Natural killer cell (primary cell): Measurements from ENCODE around the gene MSI2. TPM values are rescaled to one million over a fixed set of nuclear protein-coding genes. Genes with fewer than 3 reads are reported as not detected.

Experiments used
- ATAC-seq, 3 donors: fragments of 150-1000 bp in 2 of 3; fragments of 200-7000 bp in 1 of 3; cut with Tn5 transposase; 1 replicate in 1 of 3; 2 replicates in 2 of 3; pipeline ENCODE4 v1.10.0; 2021; ENCODE audit warnings: mild to moderate bottlenecking in 2 of 3, moderate library complexity in 2 of 3
- DNase-seq, 2 donors: peaks; one replicate each; pipeline versions ENCODE4 v3.0.0 to v3.0.0-alpha.2; 2013 to 2021; ENCODE audit warnings: mixed read lengths in 1 of 2
- H3K27ac ChIP-seq: one replicate; pipeline ENCODE4 v1.5.1; 2013; ENCODE audit warnings: mild to moderate bottlenecking, low read length
- H3K27me3 ChIP-seq: one replicate; pipeline ENCODE4 v1.6.1; 2013; ENCODE audit warnings: low read length; ENCODE audit not compliant: control insufficient read depth, insufficient read depth
- H3K36me3 ChIP-seq: one replicate; pipeline ENCODE4 v1.6.1; 2013; ENCODE audit warnings: low read length; ENCODE audit not compliant: control insufficient read depth, insufficient read depth
- H3K4me1 ChIP-seq: one replicate; pipeline ENCODE4 v1.6.1; 2013; ENCODE audit warnings: low read length; ENCODE audit not compliant: control insufficient read depth, insufficient read depth
- H3K4me3 ChIP-seq: one replicate; pipeline ENCODE4 v1.5.1; 2013; ENCODE audit warnings: low read length
- H3K9me3 ChIP-seq: one replicate; pipeline ENCODE4 v1.6.1; 2013; ENCODE audit warnings: low read length; ENCODE audit not compliant: control insufficient read depth, insufficient read depth
- H3K27ac Mint-ChIP-seq, 2 donors: one replicate each; pipeline ENCODE4 v1.8.0; 2022; ENCODE audit warnings: mild to moderate bottlenecking in 2 of 2, mixed read lengths in 2 of 2, moderate library complexity in 1 of 2
- H3K27me3 Mint-ChIP-seq, 2 donors: one replicate each; pipeline ENCODE4 v1.8.0; 2022; ENCODE audit warnings: low read depth in 2 of 2, mixed read lengths in 2 of 2
- H3K36me3 Mint-ChIP-seq: one replicate; pipeline ENCODE4 v1.8.0; 2022; ENCODE audit warnings: mixed read lengths
- H3K4me1 Mint-ChIP-seq, 2 donors: one replicate each; pipeline ENCODE4 v1.8.0; 2022; ENCODE audit warnings: mixed read lengths in 2 of 2
- H3K4me3 Mint-ChIP-seq: one replicate; pipeline ENCODE4 v1.8.0; 2022; ENCODE audit warnings: mild to moderate bottlenecking, moderate library complexity, mixed read lengths
- H3K9me3 Mint-ChIP-seq, 2 donors: one replicate each; pipeline ENCODE4 v1.8.0; 2022; ENCODE audit warnings: mixed read lengths in 2 of 2
- CTCF ChIP-seq: fragments of 200-600 bp; IDR thresholded peaks from one replicate; pipeline ENCODE4 v1.8.0; 2022; ENCODE audit warnings: antibody characterized with exemption
- WGBS: methylation state at CpG from one replicate; pipeline ENCODE4 v1.1.7; 2013; ENCODE audit warnings: missing lambda C conversion rate; ENCODE audit not compliant: insufficient coverage; 5-methylcytosine and 5-hydroxymethylcytosine counted together
- intact Hi-C: fragments of 100-400 bp; cut with micrococcal nuclease; formaldehyde crosslinking; loops from one replicate; pipeline ENCODE4 v1.14.2; 2022
- total RNA-seq, 4 donors: library from RNA; stranded (reverse); fragments of 120-200 nt in 1 of 4; gene quantifications; one replicate each; pipeline versions ENCODE4 v1.2.3 to v1.2.4, GENCODE V29; 2013 to 2022

MSI2 gene
- total RNA-seq, 3 donors from 2014 or later (not counting 1 experiment from before 2014, with no cell fraction given), result 95.5 to 145 (median 96.8) TPM

- Mint-ChIP-seq H3K27ac (peak overlapping the region in 1 of 2 donors; percentile 58), H3K27me3 (no peaks in the 10 kb centered on the region), H3K4me3 (no peak overlapping the region), H3K4me1 (peaks cover 0 to 21% of the 10 kb centered on the region in 2 donors), H3K36me3 (no peaks in the 10 kb centered on the region), H3K9me3 (no peaks in the 10 kb centered on the region)
- intact Hi-C loops, result no loop called here
- H3K36me3 ChIP-seq, result no peaks in the 10 kb centered on the region
- H3K27me3 ChIP-seq, result no peaks in the 10 kb centered on the region
- TF ChIP-seq CTCF, result no peak
- no peaks in the 10 kb centered on the region for H3K9me3 ChIP-seq
- no peak for DNase-seq
- peaks cover 11% of the 10 kb centered on the region for H3K4me1 ChIP-seq
- 73% methylated on average over 5 of the region's 5 CpGs for WGBS
- peak overlapping the region; percentile 6 for H3K27ac ChIP-seq
- no peak overlapping the region for H3K4me3 ChIP-seq
- ATAC-seq, result no peak
These were observed 410.0 kb downstream of the MSI2 start for GRCh38 chr17:57666201-57666870.

- no peak for TF ChIP-seq CTCF
- no peaks in the 10 kb centered on the region for H3K9me3 Mint-ChIP-seq
- Histone ChIP-seq H3K4me3 (no peak overlapping the region), H3K27ac (no peak overlapping the region), H3K4me1 (peaks cover 17% of the 10 kb centered on the region), H3K27me3 (no peaks in the 10 kb centered on the region), H3K36me3 (no peaks in the 10 kb centered on the region), H3K9me3 (no peaks in the 10 kb centered on the region)
- ATAC-seq, result no peak
- DNase-seq, result no peak
- intact Hi-C loops, result no loop called here
- H3K27ac Mint-ChIP-seq, result peak overlapping the region in 1 of 2 donors; percentile 58
- H3K4me3 Mint-ChIP-seq, result no peak overlapping the region
- H3K4me1 Mint-ChIP-seq, result peaks cover 5 to 24% of the 10 kb centered on the region in 2 donors
- no peaks in the 10 kb centered on the region for H3K36me3 Mint-ChIP-seq
- no peaks in the 10 kb centered on the region for H3K27me3 Mint-ChIP-seq
- 96% methylated on average over 6 of the region's 6 CpGs for WGBS
These were observed 410.6 kb downstream of the MSI2 start for GRCh38 chr17:57666946-57667345.

GRCh38 chr17:57667461-57667923 lies 411.2 kb downstream of the MSI2 start:
- ATAC-seq (no peak), DNase-seq (no peak)
- Mint-ChIP-seq H3K9me3 (no peaks in the 10 kb centered on the region), H3K4me3 (no peak overlapping the region), H3K27ac (no peak overlapping the region), H3K4me1 (peaks cover 10 to 30% of the 10 kb centered on the region in 2 donors), H3K36me3 (no peaks in the 10 kb centered on the region), H3K27me3 (no peaks in the 10 kb centered on the region)
- Histone ChIP-seq H3K36me3 (no peaks in the 10 kb centered on the region), H3K9me3 (no peaks in the 10 kb centered on the region), H3K4me3 (no peak overlapping the region), H3K27ac (no peak overlapping the region), H3K4me1 (peaks cover 22% of the 10 kb centered on the region), H3K27me3 (no peaks in the 10 kb centered on the region)
- intact Hi-C loops, result no loop called here
- TF ChIP-seq CTCF, result no peak
- WGBS, result 89% methylated on average over 6 of the region's 6 CpGs

GRCh38 chr17:57668332-57668731 lies 412.0 kb downstream of the MSI2 start:
- no peaks in the 10 kb centered on the region for H3K9me3 Mint-ChIP-seq

More at GRCh38 chr17:57668332-57668731, 412.0 kb downstream of the MSI2 start:
- Mint-ChIP-seq H3K4me3 (no peak overlapping the region), H3K4me1 (peaks cover 17 to 38% of the 10 kb centered on the region in 2 donors), H3K27me3 (no peaks in the 10 kb centered on the region), H3K36me3 (no peaks in the 10 kb centered on the region), H3K27ac (peak overlapping the region in 1 of 2 donors; percentile 10)
- TF ChIP-seq CTCF, result no peak
- DNase-seq (no peak), ATAC-seq (no peak)
- Histone ChIP-seq H3K4me3 (no peak overlapping the region), H3K4me1 (peaks cover 30% of the 10 kb centered on the region), H3K27ac (no peak overlapping the region), H3K36me3 (no peaks in the 10 kb centered on the region), H3K9me3 (no peaks in the 10 kb centered on the region), H3K27me3 (no peaks in the 10 kb centered on the region)
- 100% methylated on average over 2 of the region's 3 CpGs for whole genome bisulfite sequencing
- intact Hi-C loops, result no loop called here
